Liver (tissue), 9 donors: ENCODE results near the gene ASIC1. TPM values are rescaled to one million over a fixed set of nuclear protein-coding genes. Genes with fewer than 3 reads are reported as not detected.

Experiments
- DNase-seq: peaks from one replicate; pipeline ENCODE4 v3.0.0-alpha.2; 2017; ENCODE audit warnings: low spot score
- H3K27ac ChIP-seq, 2 donors: one replicate each; pipeline ENCODE4 v1.7.0; 2013; ENCODE audit warnings: inconsistent platforms in 2 of 2, low read length in 2 of 2, control low read depth in 1 of 2, low read depth in 1 of 2, mild to moderate bottlenecking in 1 of 2
- H3K27me3 ChIP-seq, 4 donors: one replicate each; pipeline versions ENCODE4 v1.6.1 to v1.7.0; 2013; ENCODE audit warnings: low read length in 3 of 4, inconsistent platforms in 1 of 4, mild to moderate bottlenecking in 1 of 4, moderate library complexity in 1 of 4; ENCODE audit not compliant: control insufficient read depth in 4 of 4, insufficient read depth in 4 of 4
- H3K36me3 ChIP-seq, 4 donors: one replicate each; pipeline versions ENCODE4 v1.6.1 to v1.7.0; 2013; ENCODE audit warnings: low read length in 3 of 4, mild to moderate bottlenecking in 3 of 4, low read depth in 1 of 4, moderate library complexity in 1 of 4; ENCODE audit not compliant: control insufficient read depth in 4 of 4, insufficient read depth in 3 of 4
- H3K4me1 ChIP-seq, 4 donors: one replicate each; pipeline versions ENCODE4 v1.6.1 to v1.7.0; 2013; ENCODE audit warnings: low read length in 3 of 4, mild to moderate bottlenecking in 3 of 4, moderate library complexity in 1 of 4; ENCODE audit not compliant: control insufficient read depth in 4 of 4, insufficient read depth in 4 of 4
- H3K4me3 ChIP-seq, 3 donors: one replicate each; pipeline versions ENCODE4 v1.6.1 to v1.7.0; 2013; ENCODE audit warnings: low read length in 3 of 3, control low read depth in 1 of 3, low read depth in 1 of 3, mild to moderate bottlenecking in 1 of 3
- H3K9ac ChIP-seq, 2 donors: one replicate each; pipeline ENCODE4 v1.7.0; 2013; ENCODE audit warnings: low read length in 2 of 2, mild to moderate bottlenecking in 2 of 2, moderate library complexity in 2 of 2, control low read depth in 1 of 2, low read depth in 1 of 2
- H3K9me3 ChIP-seq, 4 donors: one replicate each; pipeline versions ENCODE4 v1.6.1 to v1.7.0; 2013; ENCODE audit warnings: low read length in 3 of 4; ENCODE audit not compliant: control insufficient read depth in 4 of 4
- CTCF ChIP-seq: fragments of 150-350 bp; IDR thresholded peaks from 2 replicates; pipeline ENCODE4 v1.5.1; 2017; ENCODE audit warnings: improper control_type of control experiment, low read depth, low read length; ENCODE audit not compliant: missing input control
- EGR1 ChIP-seq, 2 donors: IDR thresholded peaks; 2 replicates each; pipeline ENCODE4 v1.6.1; 2016 to 2018; ENCODE audit warnings: antibody characterized with exemption in 2 of 2, low read depth in 2 of 2
- FOXA1 ChIP-seq: IDR thresholded peaks from 2 replicates; pipeline ENCODE4 v1.6.1; 2016; ENCODE audit warnings: antibody characterized with exemption
- HNF4A ChIP-seq, 2 donors: conservative IDR thresholded peaks; 2 replicates each; pipeline ENCODE4 v1.6.1; 2016; ENCODE audit warnings: antibody characterized with exemption in 2 of 2, mild to moderate bottlenecking in 2 of 2
- HNF4G ChIP-seq: IDR thresholded peaks from 2 replicates; pipeline ENCODE4 v1.6.1; 2016; ENCODE audit warnings: antibody characterized with exemption
- MAX ChIP-seq: IDR thresholded peaks from 2 replicates; pipeline ENCODE4 v1.6.1; 2016; ENCODE audit warnings: antibody characterized with exemption
- NR2F2 ChIP-seq: IDR thresholded peaks from 2 replicates; pipeline ENCODE4 v1.6.1; 2016; ENCODE audit warnings: antibody characterized with exemption
- RAD21 ChIP-seq, 2 donors: IDR thresholded peaks; 2 replicates each; pipeline ENCODE4 v1.6.1; 2016; ENCODE audit warnings: antibody characterized with exemption in 2 of 2, mild to moderate bottlenecking in 2 of 2
- RXRA ChIP-seq, 2 donors: IDR thresholded peaks; 2 replicates each; pipeline ENCODE4 v1.6.1; 2017 to 2018; ENCODE audit warnings: antibody characterized with exemption in 2 of 2, mild to moderate bottlenecking in 1 of 2
- SP1 ChIP-seq: IDR thresholded peaks from 2 replicates; pipeline ENCODE4 v1.6.1; 2018; ENCODE audit warnings: antibody characterized with exemption, mild to moderate bottlenecking
- ZBTB33 ChIP-seq: IDR thresholded peaks from 2 replicates; pipeline ENCODE4 v1.6.1; 2016; ENCODE audit warnings: antibody characterized with exemption
- WGBS: extraction: QIAGEN DNeasy Blood & Tissue Kit; methylation state at CpG from one replicate; pipeline ENCODE4 v1.1.7; 2013; 5-methylcytosine and 5-hydroxymethylcytosine counted together
- polyA plus RNA-seq, 2 donors: library from polyadenylated mRNA; stranded (reverse) in 1 of 2; unstranded in 1 of 2; fragments of 200-250 nt in 1 of 2; fragments of >200 nt in 1 of 2; fragmentation: Nextera tagmentation in 1 of 2; extraction: Ambion mirVana in 1 of 2; gene quantifications; one replicate each; pipeline versions ENCODE4 v1.2.1 to v1.2.3, GENCODE V29; 2013 to 2015
- total RNA-seq, 2 donors: library from RNA; depleted of rRNA; stranded (reverse); fragments of >200 nt; gene quantifications; one replicate each; pipeline ENCODE4 v1.2.3, GENCODE V29; 2014
- donor health status: healthy.
- donor health status: healthy.
- donor health status: healthy.
- donor health status: healthy.
- donor health status: healthy.

The ASIC1 gene
- total and polyA plus RNA-seq, 4 donors = 0.05 to 0.08 (median 0.06) TPM; not detected in 1

- DNase-seq = no peak
- H3K9ac ChIP-seq = peak overlapping the region; percentile 69 to 91
- peaks cover 20 to 46% (median 37%) of the 10 kb centered on the region in 4 donors for H3K4me1 ChIP-seq
- TF ChIP-seq RXRA (IDR thresholded peaks at IDR 0.05) (no peak), RAD21 (IDR thresholded peaks at IDR 0.05) (peak; percentile 8 to 25)
- no peaks in the 10 kb centered on the region for H3K27me3 ChIP-seq
- H3K36me3 ChIP-seq = peaks cover 3 to 7% (median 5%) of the 10 kb centered on the region in 4 donors
- H3K27ac ChIP-seq = peak overlapping the region; percentile 95 to 97
- WGBS = 20% methylated on average over 26 of the region's 26 CpGs
- peak overlapping the region; percentile 77 to 98 (median 98) for H3K4me3 ChIP-seq
- H3K9me3 ChIP-seq = no peaks in the 10 kb centered on the region
These were observed 55.2 kb downstream of the ASIC1 start for GRCh38 chr12:50112456-50113218.

DNA sequence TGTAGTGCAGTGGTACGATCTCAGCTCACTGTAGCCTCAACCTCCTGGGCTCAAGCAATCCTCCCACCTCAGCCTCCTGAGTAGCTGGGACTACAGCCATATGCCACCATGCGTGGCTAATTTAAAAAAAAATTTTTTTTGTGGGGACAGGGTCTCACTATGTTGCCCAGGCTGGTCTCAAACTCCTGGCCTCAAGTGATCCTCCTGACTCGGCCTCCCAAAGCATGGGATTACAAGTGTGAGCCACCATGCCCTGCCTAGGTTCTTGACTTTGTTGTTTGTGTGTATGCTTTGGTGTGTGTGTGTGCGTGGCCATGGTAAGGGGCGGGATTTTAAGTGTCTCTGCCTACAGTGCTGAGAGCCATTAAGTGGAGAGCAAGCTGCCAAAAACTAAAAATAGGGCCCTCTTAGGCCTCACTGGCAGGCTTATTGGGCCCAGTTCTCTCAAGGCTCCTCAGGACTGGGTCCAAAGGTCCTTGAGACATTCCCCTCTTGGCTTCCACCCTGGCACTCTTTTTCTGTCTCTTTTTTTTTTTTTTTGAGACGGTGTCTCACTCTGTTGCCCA lies 59.7 kb downstream of the ASIC1 start:
- H3K27me3 ChIP-seq = no peaks in the 10 kb centered on the region
- no peak overlapping the region for H3K9ac ChIP-seq
- no peak overlapping the region for H3K27ac ChIP-seq
- no peak for DNase-seq
- H3K4me1 ChIP-seq = peaks cover 0 to 11% (median 4%) of the 10 kb centered on the region in 4 donors
- TF ChIP-seq EGR1 (IDR thresholded peaks at IDR 0.05; ENCODE audit: low read depth in 2 of 2) = no peak
- no peak for TF ChIP-seq CTCF
- TF ChIP-seq NR2F2 = no peak
- no peak for TF ChIP-seq RAD21 (IDR thresholded peaks at IDR 0.05)
- TF ChIP-seq HNF4A (conservative IDR thresholded peaks at IDR 0.05) = no peak
- TF ChIP-seq SP1 = no peak
- TF ChIP-seq ZBTB33 = no peak
- no peak for TF ChIP-seq FOXA1
- no peak for TF ChIP-seq HNF4G
- H3K9me3 ChIP-seq = no peaks in the 10 kb centered on the region
- H3K4me3 ChIP-seq = no peak overlapping the region
- WGBS = 87% methylated on average over 6 of the region's 6 CpGs
- peaks cover 9 to 29% (median 17%) of the 10 kb centered on the region in 4 donors for H3K36me3 ChIP-seq

DNA sequence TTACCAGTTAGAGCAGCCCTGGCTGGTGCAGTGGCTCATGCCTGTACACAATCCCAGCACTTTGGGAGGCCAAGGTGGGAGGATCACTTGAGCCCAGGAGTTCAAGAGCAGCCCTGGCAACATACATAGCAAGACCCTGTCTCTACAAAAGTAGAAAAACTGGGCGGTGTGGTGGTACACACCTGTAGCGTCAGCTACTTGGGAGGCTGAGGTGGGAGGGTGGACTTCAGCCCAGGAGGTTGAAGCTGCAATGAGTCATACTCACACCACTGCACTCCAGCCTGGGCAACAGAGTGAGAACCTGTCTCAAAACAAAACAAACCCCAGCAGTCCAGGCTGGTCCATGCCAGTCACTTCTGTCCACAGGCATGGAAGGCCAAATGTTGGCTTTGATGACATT lies 62.0 kb downstream of the ASIC1 start:
- Histone ChIP-seq H3K27me3 (no peaks in the 10 kb centered on the region), H3K9me3 (no peaks in the 10 kb centered on the region), H3K36me3 (peaks cover 11 to 36% (median 27%) of the 10 kb centered on the region in 4 donors), H3K9ac (no peak overlapping the region), H3K27ac (no peak overlapping the region), H3K4me3 (no peak overlapping the region), H3K4me1 (peaks cover 0 to 6% (median under 1%) of the 10 kb centered on the region in 4 donors)
- no peak for DNase-seq
- peak in 1 of 2 donors; percentile 9 for TF ChIP-seq HNF4A (conservative IDR thresholded peaks at IDR 0.05)
- no peak for TF ChIP-seq MAX
- 98% methylated on average over 2 of the region's 2 CpGs for WGBS
